Measurements from ENCODE around the gene CNPY1.

DNA sequence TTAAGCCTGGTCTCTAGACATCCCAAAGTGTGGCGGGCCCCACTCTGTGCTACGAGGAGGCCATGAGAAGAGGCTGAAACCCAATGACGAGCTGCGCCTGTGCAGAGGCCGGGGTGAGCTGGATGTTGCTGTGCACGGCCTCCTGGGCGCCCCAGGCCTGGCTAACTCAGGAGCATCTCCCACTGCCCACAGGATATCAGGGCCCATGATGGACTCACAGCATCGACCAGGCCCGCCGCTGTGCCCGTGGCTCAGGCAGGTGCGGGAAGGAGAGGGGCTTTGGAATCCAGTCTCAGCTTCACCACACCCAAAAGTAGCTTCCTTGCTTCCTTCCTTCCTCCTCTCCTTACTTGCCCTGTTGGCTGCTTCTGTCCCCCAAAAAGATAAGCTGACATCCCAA is 4.6 kb upstream of the CNPY1 start:
- TF ChIP-seq TCF7L2 (IDR thresholded peaks at IDR 0.05; ENCODE audit: low read depth, low read length) (no peak), REST (IDR thresholded peaks at IDR 0.05; ENCODE audit: insufficient read depth in 1 of 2, low read depth in 2 of 2, low read length in 1 of 2) (no peak)

Measured in Panc1 (cell line).